Activated T-cell treated with anti-CD3 and anti-CD28 coated beads, Interleukin-2, amount 50 U/mL, for 24 hours (primary cell): Measurements from ENCODE around the gene TNS1.

ENCODE experiments used
- DNase-seq: peaks from one replicate; pipeline ENCODE4 v3.0.0-alpha.2; 2020
- H3K27ac Mint-ChIP-seq: 2 replicates; pipeline ENCODE4 v1.8.0; 2020; ENCODE audit warnings: mild to moderate bottlenecking, mixed read lengths
- H3K27me3 Mint-ChIP-seq: 2 replicates; pipeline ENCODE4 v1.8.0; 2020; ENCODE audit warnings: mixed read lengths
- H3K36me3 Mint-ChIP-seq: 2 replicates; pipeline ENCODE4 v1.8.0; 2020; ENCODE audit warnings: low read depth, mixed read lengths
- H3K4me1 Mint-ChIP-seq: 2 replicates; pipeline ENCODE4 v1.8.0; 2020; ENCODE audit warnings: low read depth, mixed read lengths
- H3K4me3 Mint-ChIP-seq: 2 replicates; pipeline ENCODE4 v1.8.0; 2020; ENCODE audit warnings: mild to moderate bottlenecking, moderate library complexity, mixed read lengths
- H3K9me3 Mint-ChIP-seq: 2 replicates; pipeline ENCODE4 v1.8.0; 2020; ENCODE audit warnings: mixed read lengths

Gene TNS1

GRCh38 chr2:218033590-218034496, 31.0 kb upstream of the TNS1 start:
- H3K4me3 Mint-ChIP-seq: peak overlapping the region; percentile 57
- peaks cover 14% of the 10 kb centered on the region for H3K4me1 Mint-ChIP-seq
- no peak overlapping the region for H3K27ac Mint-ChIP-seq
- no peaks in the 10 kb centered on the region for H3K9me3 Mint-ChIP-seq
- DNase-seq: peak; percentile 43
- H3K36me3 Mint-ChIP-seq: no peaks in the 10 kb centered on the region
- no peaks in the 10 kb centered on the region for H3K27me3 Mint-ChIP-seq

GRCh38 chr2:218033208-218033589, 30.4 kb upstream of the TNS1 start:
- Mint-ChIP-seq H3K4me3 (no peak overlapping the region), H3K36me3 (no peaks in the 10 kb centered on the region), H3K9me3 (no peaks in the 10 kb centered on the region), H3K27me3 (no peaks in the 10 kb centered on the region), H3K27ac (no peak overlapping the region), H3K4me1 (peaks cover 13% of the 10 kb centered on the region)
- no peak for DNase-seq

GRCh38 chr2:218032336-218033171, 29.8 kb upstream of the TNS1 start:
- Mint-ChIP-seq H3K9me3 (no peaks in the 10 kb centered on the region), H3K27ac (no peak overlapping the region), H3K4me1 (peaks cover 13% of the 10 kb centered on the region), H3K27me3 (no peaks in the 10 kb centered on the region), H3K4me3 (no peak overlapping the region), H3K36me3 (no peaks in the 10 kb centered on the region)
- peak; percentile 34 for DNase-seq

- H3K36me3 Mint-ChIP-seq: no peaks in the 10 kb centered on the region
- no peaks in the 10 kb centered on the region for H3K9me3 Mint-ChIP-seq
- H3K4me1 Mint-ChIP-seq: peaks cover 13% of the 10 kb centered on the region
- peak; percentile 24 for DNase-seq
- no peak overlapping the region for H3K27ac Mint-ChIP-seq
- no peak overlapping the region for H3K4me3 Mint-ChIP-seq
- H3K27me3 Mint-ChIP-seq: no peaks in the 10 kb centered on the region
Observed at GRCh38 chr2:218031771-218032257, 29.0 kb upstream of the TNS1 start.

GRCh38 chr2:218031261-218031660, 28.5 kb upstream of the TNS1 start:
- Mint-ChIP-seq H3K4me3 (no peak overlapping the region), H3K27me3 (no peaks in the 10 kb centered on the region), H3K36me3 (no peaks in the 10 kb centered on the region), H3K9me3 (no peaks in the 10 kb centered on the region), H3K4me1 (peaks cover 13% of the 10 kb centered on the region), H3K27ac (no peak overlapping the region)
- DNase-seq: no peak

- H3K27ac Mint-ChIP-seq: no peak overlapping the region
- no peak overlapping the region for H3K4me3 Mint-ChIP-seq
- H3K27me3 Mint-ChIP-seq: no peaks in the 10 kb centered on the region
- no peaks in the 10 kb centered on the region for H3K36me3 Mint-ChIP-seq
- peak; percentile 11 for DNase-seq
- H3K9me3 Mint-ChIP-seq: no peaks in the 10 kb centered on the region
- H3K4me1 Mint-ChIP-seq: peaks cover 13% of the 10 kb centered on the region
Observed at GRCh38 chr2:218030409-218031195, 27.8 kb upstream of the TNS1 start.

GRCh38 chr2:218029366-218030360, 26.9 kb upstream of the TNS1 start:
- peak; percentile 15 for DNase-seq
- Mint-ChIP-seq H3K27ac (no peak overlapping the region), H3K9me3 (no peaks in the 10 kb centered on the region), H3K36me3 (no peaks in the 10 kb centered on the region), H3K27me3 (no peaks in the 10 kb centered on the region), H3K4me3 (no peak overlapping the region), H3K4me1 (peaks cover 8% of the 10 kb centered on the region)

GRCh38 chr2:218028562-218029348, 26.0 kb upstream of the TNS1 start:
- Mint-ChIP-seq H3K27ac (no peak overlapping the region), H3K36me3 (no peaks in the 10 kb centered on the region), H3K4me1 (no peaks in the 10 kb centered on the region), H3K4me3 (no peak overlapping the region), H3K9me3 (no peaks in the 10 kb centered on the region), H3K27me3 (no peaks in the 10 kb centered on the region)
- DNase-seq: peak; percentile 19

GRCh38 chr2:218028189-218028495, 25.3 kb upstream of the TNS1 start:
- no peak overlapping the region for H3K4me3 Mint-ChIP-seq
- H3K27ac Mint-ChIP-seq: no peak overlapping the region
- H3K9me3 Mint-ChIP-seq: no peaks in the 10 kb centered on the region
- H3K27me3 Mint-ChIP-seq: no peaks in the 10 kb centered on the region
- H3K36me3 Mint-ChIP-seq: no peaks in the 10 kb centered on the region
- H3K4me1 Mint-ChIP-seq: no peaks in the 10 kb centered on the region
- DNase-seq: peak; percentile 11

- Mint-ChIP-seq H3K36me3 (no peaks in the 10 kb centered on the region), H3K9me3 (no peaks in the 10 kb centered on the region), H3K4me3 (no peak overlapping the region), H3K27me3 (no peaks in the 10 kb centered on the region), H3K27ac (no peak overlapping the region), H3K4me1 (no peaks in the 10 kb centered on the region)
- DNase-seq: peak; percentile 12
Observed at GRCh38 chr2:218027426-218028188, 24.8 kb upstream of the TNS1 start.

GRCh38 chr2:218026676-218027425, 24.1 kb upstream of the TNS1 start:
- Mint-ChIP-seq H3K27ac (no peak overlapping the region), H3K4me1 (no peaks in the 10 kb centered on the region), H3K27me3 (no peaks in the 10 kb centered on the region), H3K36me3 (no peaks in the 10 kb centered on the region), H3K4me3 (no peak overlapping the region), H3K9me3 (no peaks in the 10 kb centered on the region)
- DNase-seq: peak; percentile 9

GRCh38 chr2:218026244-218026643, 23.4 kb upstream of the TNS1 start:
- Mint-ChIP-seq H3K4me1 (no peaks in the 10 kb centered on the region), H3K27me3 (no peaks in the 10 kb centered on the region), H3K4me3 (no peak overlapping the region), H3K36me3 (no peaks in the 10 kb centered on the region), H3K9me3 (no peaks in the 10 kb centered on the region), H3K27ac (no peak overlapping the region)
- peak; percentile 6 for DNase-seq
